Uterus (tissue), 2 donors: ENCODE data around the gene ZFPL1.

ENCODE experiments used
- CTCF ChIP-seq, 4 experiments: fragments of 200-600 bp in 2 of 4; fragments of 450-650 bp in 2 of 4; sonication (generic) in 2 of 4; IDR thresholded peaks; one replicate each; pipeline ENCODE4 v1.5.1; 2016 to 2019; ENCODE audit warnings: antibody characterized with exemption in 4 of 4, mild to moderate bottlenecking in 2 of 4, moderate library complexity in 1 of 4
- POLR2A ChIP-seq, 2 donors: fragments of 450-650 bp; IDR thresholded peaks; one replicate each; pipeline ENCODE4 v1.6.1; 2016; ENCODE audit warnings: antibody characterized with exemption in 2 of 2, mild to moderate bottlenecking in 1 of 2, moderate library complexity in 1 of 2

GRCh38 chr11:65051398-65051858, 32.6 kb upstream of the ZFPL1 start:
- TF ChIP-seq CTCF (IDR thresholded peaks at IDR 0.05), result no peak
- no peak for TF ChIP-seq POLR2A (IDR thresholded peaks at IDR 0.05)
